Kidney (tissue), 14 donors: ENCODE results near the gene MTREX. TPM values are rescaled to one million over a fixed set of nuclear protein-coding genes. Genes with fewer than 3 reads are reported as not detected.

Source experiments
- DNase-seq, 5 donors: peaks; one replicate each; pipeline ENCODE4 v3.0.0-alpha.2; 2013 to 2020
- FAIRE-seq: peaks from 2 replicates; lab custom pipeline; 2012; peaks lifted over from hg19 to GRCh38; lab: Jason Lieb, UNC
- H3K27ac ChIP-seq, 2 donors: one replicate each; pipeline ENCODE4 v1.7.0; 2013; ENCODE audit warnings: low read depth in 2 of 2, low read length in 2 of 2, inconsistent platforms in 1 of 2
- H3K27me3 ChIP-seq: one replicate; pipeline ENCODE4 v1.7.1; 2013; ENCODE audit warnings: low read length, inconsistent platforms; ENCODE audit not compliant: control insufficient read depth, insufficient read depth
- H3K36me3 ChIP-seq, 3 donors: one replicate each; pipeline versions ENCODE4 v1.7.0 to v1.7.1; 2013; ENCODE audit warnings: low read length in 3 of 3, control low read depth in 1 of 3, inconsistent platforms in 1 of 3; ENCODE audit not compliant: insufficient read depth in 3 of 3, control insufficient read depth in 2 of 3
- H3K4me1 ChIP-seq, 3 donors: one replicate each; pipeline versions ENCODE4 v1.7.0 to v1.7.1; 2013; ENCODE audit warnings: low read length in 3 of 3, inconsistent platforms in 1 of 3, low read depth in 1 of 3; ENCODE audit not compliant: control insufficient read depth in 2 of 3, insufficient read depth in 2 of 3
- H3K4me3 ChIP-seq, 3 donors: one replicate each; pipeline versions ENCODE4 v1.7.0 to v1.8.1; 2013; ENCODE audit warnings: low read length in 3 of 3, control low read depth in 1 of 3, inconsistent platforms in 1 of 3
- H3K9ac ChIP-seq, 3 donors: one replicate each; pipeline versions ENCODE4 v1.7.0 to v1.7.1; 2013; ENCODE audit warnings: low read length in 3 of 3, control low read depth in 1 of 3, inconsistent platforms in 1 of 3
- H3K9me3 ChIP-seq, 3 donors: one replicate each; pipeline versions ENCODE4 v1.7.0 to v1.7.1; 2013; ENCODE audit warnings: low read length in 3 of 3, control low read depth in 1 of 3, inconsistent platforms in 1 of 3; ENCODE audit not compliant: control insufficient read depth in 2 of 3, insufficient read depth in 1 of 3
- CTCF ChIP-seq: IDR thresholded peaks from 3 replicates; pipeline ENCODE4 v1.5.1; 2012; ENCODE audit warnings: mild to moderate bottlenecking, moderate library complexity, borderline replicate concordance; ENCODE audit not compliant: insufficient read depth; ENCODE audit errors: extremely low read depth
- intact Hi-C: fragments of 100-400 bp; cut with DNase I; formaldehyde crosslinking; loops from one replicate; pipeline ENCODE4 v1.11.1; 2022
- polyA plus RNA-seq: library from polyadenylated mRNA; stranded (reverse); fragments of 350-450 nt; fragmentation: Illumina TruSeq; extraction: RNeasy Lipid Tissue Mini Kit (QIAGEN cat#74804); gene quantifications from one replicate; pipeline ENCODE4 v1.2.3, GENCODE V29; 2014; ENCODE audit warnings: low read depth, low replicate concordance; ENCODE audit not compliant: insufficient read depth
- total RNA-seq: library from RNA; stranded (reverse); fragmentation: NEBNext Ultra II Directional; extraction: Animal tissue kit (Norgen Biotek cat#: 25700); gene quantifications from one replicate; pipeline ENCODE4 v1.2.1, GENCODE V29; 2021
- donor health status: control.
- donor health status: control.
- donor health status: control.
- donor health status: control.
- donor health status: control.
- donor health status: DM: yes; HTN: yes; CAD: no.
- donor health status: Normal renal cell carcinoma (clear cell type).

The MTREX gene
- total and polyA plus RNA-seq, 2 donors from 2014 or later: 19.3 to 69.7 TPM

- H3K4me1 ChIP-seq: no peaks in the 10 kb centered on the region
- peaks cover 0 to 14% (median under 1%) of the 10 kb centered on the region in 3 donors for H3K9me3 ChIP-seq
- intact Hi-C loops: no loop called here
- FAIRE-seq: peak; percentile 75
- H3K36me3 ChIP-seq: peaks cover 0 to 19% (median 1%) of the 10 kb centered on the region in 3 donors
- no peak overlapping the region for H3K27ac ChIP-seq
- H3K9ac ChIP-seq: no peak overlapping the region
- no peak for TF ChIP-seq CTCF
- DNase-seq: peak in 2 of 5 donors; percentile 21
- H3K27me3 ChIP-seq: no peaks in the 10 kb centered on the region
- H3K4me3 ChIP-seq: no peak overlapping the region
Observed at GRCh38 chr5:55387865-55388264, 80.1 kb downstream of the MTREX start.

GRCh38 chr5:55391707-55392106, 83.9 kb downstream of the MTREX start:
- H3K27me3 ChIP-seq: no peaks in the 10 kb centered on the region
- FAIRE-seq (no peak), DNase-seq (no peak)
- intact Hi-C loops: no loop called here
- H3K36me3 ChIP-seq: peaks cover 2 to 22% (median 3%) of the 10 kb centered on the region in 3 donors
- H3K4me3 ChIP-seq: no peak overlapping the region
- no peak for TF ChIP-seq CTCF
- H3K27ac ChIP-seq: no peak overlapping the region
- peaks cover 0 to 8% (median 0%) of the 10 kb centered on the region in 3 donors for H3K9me3 ChIP-seq
- no peaks in the 10 kb centered on the region for H3K4me1 ChIP-seq
- no peak overlapping the region for H3K9ac ChIP-seq

- Histone ChIP-seq H3K27ac (no peak overlapping the region), H3K27me3 (no peaks in the 10 kb centered on the region), H3K4me3 (no peak overlapping the region), H3K36me3 (peaks cover 2 to 22% (median 3%) of the 10 kb centered on the region in 3 donors), H3K9ac (no peak overlapping the region), H3K9me3 (peaks cover 0 to 8% (median 0%) of the 10 kb centered on the region in 3 donors), H3K4me1 (no peaks in the 10 kb centered on the region)
- DNase-seq (no peak), FAIRE-seq (no peak)
- intact Hi-C loops: no loop called here
- no peak for TF ChIP-seq CTCF
Observed at GRCh38 chr5:55392669-55393068, 84.9 kb downstream of the MTREX start.
